ENCODE results near the gene EREG.

- TF ChIP-seq CTCF (IDR thresholded peaks at IDR 0.05) (no peak), POLR2A (IDR thresholded peaks at IDR 0.05) (no peak), EP300 (IDR thresholded peaks at IDR 0.05) (no peak)
These were observed 7.0 kb upstream of the EREG start for GRCh38 chr4:74357965-74358364.

Data from suprapubic skin (tissue), 3 donors.